SK-N-SH treated with all-trans-retinoic acid at 6 μM for 48 hours (cell line): ENCODE data around the gene MYBL2.

Source experiments
- ATAC-seq: fragments of 200-7000 bp; cut with Tn5 transposase; 3 replicates; pipeline ENCODE4 v1.9.1; 2020; ENCODE audit warnings: mild to moderate bottlenecking, moderate library complexity
- ARNTL ChIP-seq: fragments of 450-650 bp; formaldehyde crosslinking; IDR thresholded peaks from 2 replicates; pipeline ENCODE4 v1.5.0; 2020; ENCODE audit warnings: low read depth, mild to moderate bottlenecking, moderate library complexity, borderline replicate concordance
- BACH2 ChIP-seq: fragments of 250-450 bp; sonication (Bioruptor Pico); IDR thresholded peaks from 2 replicates; pipeline ENCODE4 v1.9.0; 2021; ENCODE audit warnings: mild to moderate bottlenecking, borderline replicate concordance
- CREB5 ChIP-seq: fragments of 250-450 bp; sonication (Bioruptor Pico); IDR thresholded peaks from 2 replicates; pipeline ENCODE4 v1.5.1; 2020; ENCODE audit warnings: low read depth, mild to moderate bottlenecking, moderate library complexity
- CSDC2 ChIP-seq: fragments of 250-450 bp; sonication (Bioruptor Pico); IDR thresholded peaks from 2 replicates; pipeline ENCODE4 v1.5.0; 2020; ENCODE audit warnings: mild to moderate bottlenecking, moderate library complexity
- ESRRG ChIP-seq: fragments of 250-450 bp; sonication (Bioruptor Pico); IDR thresholded peaks from 2 replicates; pipeline ENCODE4 v1.6.1; 2021; ENCODE audit warnings: mild to moderate bottlenecking
- GLIS3 ChIP-seq: fragments of 250-450 bp; sonication (Bioruptor Pico); IDR thresholded peaks from 2 replicates; pipeline ENCODE4 v1.5.0; 2020; ENCODE audit warnings: mild to moderate bottlenecking, moderate library complexity
- ISL1 ChIP-seq: fragments of 250-450 bp; sonication (Bioruptor Pico); IDR thresholded peaks from 2 replicates; pipeline ENCODE4 v2.1.2; 2022; ENCODE audit warnings: mild to moderate bottlenecking, moderate library complexity
- OSR1 ChIP-seq: fragments of 250-450 bp; sonication (Bioruptor Pico); IDR thresholded peaks from 2 replicates; pipeline ENCODE4 v1.8.0; 2022; ENCODE audit warnings: moderate library complexity, mild to moderate bottlenecking, inconsistent platforms
- PATZ1 ChIP-seq: fragments of 250-450 bp; sonication (Bioruptor Pico); IDR thresholded peaks from 2 replicates; pipeline ENCODE4 v1.8.0; 2020; ENCODE audit warnings: mild to moderate bottlenecking, moderate library complexity, borderline replicate concordance
- POU6F1 ChIP-seq: fragments of 250-450 bp; sonication (Bioruptor Pico); IDR thresholded peaks from 2 replicates; pipeline ENCODE4 v1.8.0; 2021; ENCODE audit warnings: low read depth, mild to moderate bottlenecking, moderate library complexity, borderline replicate concordance
- PPARA ChIP-seq: fragments of 250-450 bp; sonication (Bioruptor Pico); IDR thresholded peaks from 2 replicates; pipeline ENCODE4 v1.5.0; 2020; ENCODE audit warnings: mild to moderate bottlenecking, borderline replicate concordance
- RARB ChIP-seq: fragments of 250-450 bp; sonication (Bioruptor Pico); IDR thresholded peaks from 2 replicates; pipeline ENCODE4 v1.8.0; 2021; ENCODE audit warnings: mild to moderate bottlenecking, moderate library complexity
- SNAI2 ChIP-seq: fragments of 250-450 bp; sonication (Bioruptor Pico); IDR thresholded peaks from 2 replicates; pipeline ENCODE4 v1.5.0; 2020; ENCODE audit warnings: mild to moderate bottlenecking, moderate library complexity
- TCF4 ChIP-seq: fragments of 250-450 bp; sonication (Bioruptor Pico); IDR thresholded peaks from 2 replicates; pipeline ENCODE4 v1.8.0; 2021; ENCODE audit warnings: mild to moderate bottlenecking, moderate library complexity, borderline replicate concordance
- TOX ChIP-seq: fragments of 250-450 bp; sonication (Bioruptor Pico); IDR thresholded peaks from 2 replicates; pipeline ENCODE4 v1.8.0; 2021; ENCODE audit warnings: mild to moderate bottlenecking, moderate library complexity, borderline replicate concordance
- TSHZ2 ChIP-seq: fragments of 250-450 bp; sonication (Bioruptor Pico); IDR thresholded peaks from 2 replicates; pipeline ENCODE4 v1.5.0; 2020; ENCODE audit warnings: mild to moderate bottlenecking, moderate library complexity
- ZC3H10 ChIP-seq: fragments of 250-450 bp; sonication (Bioruptor Pico); IDR thresholded peaks from 2 replicates; pipeline ENCODE4 v1.5.1; 2021; ENCODE audit warnings: mild to moderate bottlenecking, moderate library complexity
- ZFP30 ChIP-seq: fragments of 450-650 bp; formaldehyde crosslinking; IDR thresholded peaks from 2 replicates; pipeline ENCODE4 v1.5.0; 2022; ENCODE audit warnings: mild to moderate bottlenecking, moderate library complexity
- ZNF565 ChIP-seq: fragments of 450-650 bp; formaldehyde crosslinking; conservative IDR thresholded peaks from 2 replicates; pipeline ENCODE4 v1.5.0; 2020; ENCODE audit warnings: low read depth, mild to moderate bottlenecking, moderate library complexity
- ZNF70 ChIP-seq: fragments of 450-650 bp; formaldehyde crosslinking; IDR thresholded peaks from 2 replicates; pipeline ENCODE4 v1.5.0; 2020; ENCODE audit warnings: mild to moderate bottlenecking, moderate library complexity
- ZNF8 ChIP-seq: fragments of 450-650 bp; formaldehyde crosslinking; IDR thresholded peaks from 2 replicates; pipeline ENCODE4 v1.5.0; 2020; ENCODE audit warnings: mild to moderate bottlenecking, moderate library complexity
- TF ChIP-seq, protein P1 (sequence below): fragments of 250-450 bp; sonication (Bioruptor Pico); IDR thresholded peaks from 2 replicates; pipeline ENCODE4 v1.5.1; 2021; ENCODE audit warnings: mild to moderate bottlenecking, moderate library complexity

The MYBL2 gene

GRCh38 chr20:43680981-43681380 lies 14.1 kb downstream of the MYBL2 start:
- TF ChIP-seq TOX = no peak
- no peak for TF ChIP-seq GLIS3 (CRISPR knock-in tag)
- TF ChIP-seq ZNF8 (CRISPR knock-in tag) = no peak
- TF ChIP-seq SNAI2 (CRISPR knock-in tag) = no peak
- TF ChIP-seq RARB (CRISPR knock-in tag) = no peak
- no peak for TF ChIP-seq ZNF70 (CRISPR knock-in tag)
- TF ChIP-seq CREB5 (CRISPR knock-in tag) = no peak
- TF ChIP-seq BACH2 (CRISPR knock-in tag) = no peak
- no peak for TF ChIP-seq ZC3H10 (CRISPR knock-in tag)
- no peak for TF ChIP-seq OSR1 (CRISPR knock-in tag)
- TF ChIP-seq ARNTL (CRISPR knock-in tag) = no peak
- TF ChIP-seq CSDC2 (CRISPR knock-in tag) = no peak
- no peak for TF ChIP-seq TSHZ2 (CRISPR knock-in tag)
- no peak for TF ChIP-seq ZNF565 (CRISPR knock-in tag)
- no peak for TF ChIP-seq ZFP30 (CRISPR knock-in tag)
- TF ChIP-seq ESRRG (CRISPR knock-in tag) = no peak
- TF ChIP-seq, protein P1, sequence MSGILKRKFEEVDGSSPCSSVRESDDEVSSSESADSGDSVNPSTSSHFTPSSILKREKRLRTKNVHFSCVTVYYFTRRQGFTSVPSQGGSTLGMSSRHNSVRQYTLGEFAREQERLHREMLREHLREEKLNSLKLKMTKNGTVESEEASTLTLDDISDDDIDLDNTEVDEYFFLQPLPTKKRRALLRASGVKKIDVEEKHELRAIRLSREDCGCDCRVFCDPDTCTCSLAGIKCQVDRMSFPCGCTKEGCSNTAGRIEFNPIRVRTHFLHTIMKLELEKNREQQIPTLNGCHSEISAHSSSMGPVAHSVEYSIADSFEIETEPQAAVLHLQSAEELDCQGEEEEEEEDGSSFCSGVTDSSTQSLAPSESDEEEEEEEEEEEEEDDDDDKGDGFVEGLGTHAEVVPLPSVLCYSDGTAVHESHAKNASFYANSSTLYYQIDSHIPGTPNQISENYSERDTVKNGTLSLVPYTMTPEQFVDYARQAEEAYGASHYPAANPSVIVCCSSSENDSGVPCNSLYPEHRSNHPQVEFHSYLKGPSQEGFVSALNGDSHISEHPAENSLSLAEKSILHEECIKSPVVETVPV (CRISPR knock-in tag) = no peak
- TF ChIP-seq POU6F1 (CRISPR knock-in tag) = no peak
- TF ChIP-seq ISL1 (CRISPR knock-in tag) = no peak
- TF ChIP-seq, all 23 proteins: peak for 0
- ATAC-seq = no peak

DNA sequence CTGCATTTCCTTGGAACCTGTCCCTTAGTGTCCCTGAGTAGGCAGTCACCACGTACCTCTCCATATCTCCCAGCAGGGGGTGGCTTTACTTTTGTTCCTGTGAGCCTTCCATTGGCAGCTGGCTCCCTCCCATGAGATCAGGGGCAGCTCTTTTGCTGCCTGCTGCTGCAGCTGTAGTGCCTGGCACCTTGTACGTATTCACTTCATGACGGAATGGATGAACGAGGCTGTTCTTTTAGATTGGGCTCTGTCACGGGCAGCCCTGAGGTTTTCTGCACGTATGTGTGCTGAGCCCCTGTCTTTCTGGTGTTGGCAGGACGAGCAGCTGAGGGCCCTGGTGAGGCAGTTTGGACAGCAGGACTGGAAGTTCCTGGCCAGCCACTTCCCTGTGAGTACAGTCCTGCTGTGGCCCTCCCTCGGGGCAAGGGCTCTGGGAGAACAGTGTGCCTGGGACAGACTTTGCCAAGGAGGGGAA lies 14.6 kb downstream of the MYBL2 start:
- ATAC-seq = peak; percentile 51; the same call in 2 of the 3 replicates
- TF ChIP-seq ESRRG (CRISPR knock-in tag) = no peak

- no peak for ATAC-seq
- TF ChIP-seq TSHZ2 (CRISPR knock-in tag) (no peak), GLIS3 (CRISPR knock-in tag) (no peak), POU6F1 (CRISPR knock-in tag) (no peak), BACH2 (CRISPR knock-in tag) (no peak), OSR1 (CRISPR knock-in tag) (no peak), PPARA (no peak), ZNF565 (CRISPR knock-in tag) (no peak), ZNF70 (CRISPR knock-in tag) (no peak), ZFP30 (CRISPR knock-in tag) (no peak), TCF4 (CRISPR knock-in tag) (no peak), ZNF8 (CRISPR knock-in tag) (no peak), CSDC2 (CRISPR knock-in tag) (no peak), PATZ1 (no peak), RARB (CRISPR knock-in tag) (no peak), ZC3H10 (CRISPR knock-in tag) (no peak)
These were observed 15.1 kb downstream of the MYBL2 start for GRCh38 chr20:43681991-43682410.
